OCI-LY1 (cell line): Measurements from ENCODE around the gene TGFBRAP1.

Source experiments
- H2AFZ ChIP-seq: fragments of 200-600 bp; sonication (generic), shearing (Covaris generic); 2 replicates; pipeline ENCODE4 v1.6.0; 2014; ENCODE audit warnings: antibody characterized with exemption, mild to moderate bottlenecking, low read length
- H3F3A ChIP-seq: fragments of 200-600 bp; sonication (generic), shearing (Covaris generic); 2 replicates; pipeline ENCODE4 v1.6.0; 2014; ENCODE audit warnings: mild to moderate bottlenecking, antibody characterized with exemption, low read length, moderate library complexity; ENCODE audit not compliant: insufficient read depth
- H3K27ac ChIP-seq: fragments of 200-600 bp; sonication (generic); 2 replicates; pipeline ENCODE4 v1.5.1; 2014; ENCODE audit warnings: low read length, mixed run types, mild to moderate bottlenecking, low read depth; ENCODE audit not compliant: poor library complexity, severe bottlenecking
- H3K27me3 ChIP-seq: fragments of 200-600 bp; sonication (generic); 2 replicates; pipeline ENCODE4 v1.6.0; 2014; ENCODE audit warnings: antibody characterized with exemption, mild to moderate bottlenecking, low read length, moderate library complexity; ENCODE audit not compliant: insufficient read depth
- H3K36me3 ChIP-seq: fragments of 200-600 bp; sonication (generic); 2 replicates; pipeline ENCODE4 v1.6.1; 2014; ENCODE audit warnings: mild to moderate bottlenecking, antibody characterized with exemption, low read length, moderate library complexity, mixed read lengths; ENCODE audit not compliant: insufficient read depth
- H3K4me1 ChIP-seq: fragments of 200-600 bp; sonication (generic); 2 replicates; pipeline ENCODE4 v1.5.1; 2014; ENCODE audit warnings: mild to moderate bottlenecking, low read length, moderate library complexity; ENCODE audit not compliant: insufficient read depth, severe bottlenecking
- H3K4me2 ChIP-seq: fragments of 200-600 bp; sonication (generic), shearing (Covaris generic); 2 replicates; pipeline ENCODE4 v1.6.1; 2014; ENCODE audit warnings: low read length
- H3K4me3 ChIP-seq: fragments of 200-600 bp; sonication (generic); 2 replicates; pipeline ENCODE4 v1.5.1; 2014; ENCODE audit warnings: low read length, low read depth, mild to moderate bottlenecking, mixed read lengths; ENCODE audit not compliant: poor library complexity, severe bottlenecking
- H3K79me2 ChIP-seq: fragments of 200-600 bp; shearing (Covaris generic); 2 replicates; pipeline ENCODE4 v1.6.1; 2016; ENCODE audit warnings: mixed run types, low read length, mixed read lengths; ENCODE audit not compliant: insufficient read depth
- H3K9ac ChIP-seq: fragments of 200-600 bp; sonication (generic), shearing (Covaris generic); 2 replicates; pipeline ENCODE4 v1.6.1; 2014; ENCODE audit warnings: mild to moderate bottlenecking, low read length, mixed read lengths
- H3K9me2 ChIP-seq: fragments of 200-600 bp; sonication (generic), shearing (Covaris generic); 2 replicates; pipeline ENCODE4 v1.6.1; 2014; ENCODE audit warnings: low read depth, mild to moderate bottlenecking, low read length, mixed read lengths
- H3K9me3 ChIP-seq: fragments of 200-600 bp; shearing (Covaris generic); 2 replicates; pipeline ENCODE4 v1.6.1; 2014; ENCODE audit warnings: low read length, mixed read lengths
- H4K20me1 ChIP-seq: fragments of 200-600 bp; sonication (generic), shearing (Covaris generic); 2 replicates; pipeline ENCODE4 v1.6.0; 2016; ENCODE audit warnings: mild to moderate bottlenecking, low read length; ENCODE audit not compliant: insufficient read depth
- CTCF ChIP-seq: fragments of 200-600 bp; sonication (generic), shearing (Covaris generic); IDR thresholded peaks from 2 replicates; pipeline ENCODE4 v1.5.1; 2017; ENCODE audit warnings: mild to moderate bottlenecking, antibody characterized with exemption, low read length, moderate library complexity, mixed read lengths
- EZH2 ChIP-seq: fragments of 200-600 bp; sonication (generic), shearing (Covaris generic); IDR thresholded peaks from 2 replicates; pipeline ENCODE4 v1.8.0; 2017; ENCODE audit warnings: borderline replicate concordance, mixed run types, mild to moderate bottlenecking, antibody characterized with exemption, low read length, moderate library complexity, mixed read lengths

The TGFBRAP1 gene

DNA sequence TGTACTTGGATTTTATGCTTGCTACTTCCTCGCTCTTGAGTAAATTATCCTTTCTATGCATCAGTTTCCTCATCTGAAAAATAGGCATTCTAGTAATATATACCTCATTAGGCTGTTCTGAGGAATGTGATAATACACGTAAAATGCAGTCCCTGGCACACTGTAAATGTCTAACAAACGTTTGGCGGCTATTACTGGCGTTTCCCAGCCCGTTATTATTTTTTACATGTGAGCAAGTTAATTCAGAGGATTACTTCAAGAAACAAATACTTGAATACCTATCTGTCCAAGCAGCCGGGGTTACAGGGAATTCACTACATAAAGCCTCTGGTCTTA lies 7.2 kb upstream of the TGFBRAP1 start:
- 0 out of 2 replicates have a peak, but pooled peaks cover 2% of the 10 kb centered on the region for H4K20me1 ChIP-seq
- no peak overlapping the region for H2AFZ ChIP-seq
- no peaks in the 10 kb centered on the region for H3K27me3 ChIP-seq
- H3K27ac ChIP-seq, result peak overlapping the region; percentile 62
- H3K9me2 ChIP-seq, result no peaks in the 10 kb centered on the region
- no peaks in the 10 kb centered on the region for H3K9me3 ChIP-seq
- peak overlapping the region; percentile 90 for H3K4me3 ChIP-seq
- H3F3A ChIP-seq, result no peaks in the 10 kb centered on the region
- peaks cover 23% of the 10 kb centered on the region for H3K4me1 ChIP-seq
- peaks cover 28% of the 10 kb centered on the region for H3K36me3 ChIP-seq
- H3K79me2 ChIP-seq, result peaks cover 27% of the 10 kb centered on the region
- no peak for TF ChIP-seq EZH2
- TF ChIP-seq CTCF, result no peak
- H3K9ac ChIP-seq, result peak overlapping the region; percentile 78
- H3K4me2 ChIP-seq, result peak overlapping the region; percentile 83

DNA sequence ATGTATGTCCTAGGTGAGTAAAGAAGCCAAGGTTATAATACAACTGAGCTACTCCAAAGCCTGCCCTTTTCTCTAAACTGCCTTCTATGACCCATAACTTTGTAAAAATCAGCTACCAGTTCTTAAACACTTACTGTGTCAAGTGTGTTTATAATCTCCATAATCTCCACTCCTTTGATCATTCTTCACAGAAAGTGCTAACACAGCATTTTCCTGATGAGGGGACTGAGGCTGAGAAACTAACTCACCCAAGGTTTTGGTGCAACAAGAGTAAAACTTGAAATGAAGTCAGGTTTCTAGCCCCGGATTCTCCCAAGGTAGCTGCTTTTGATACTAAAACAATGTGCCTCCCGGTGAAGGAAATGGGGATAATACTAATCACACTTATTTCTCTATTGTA lies 5.9 kb upstream of the TGFBRAP1 start:
- 0 out of 2 replicates have a peak, but pooled peaks cover 4% of the 10 kb centered on the region for H3F3A ChIP-seq
- peaks cover 15% of the 10 kb centered on the region for H3K36me3 ChIP-seq
- peaks cover 26% of the 10 kb centered on the region for H3K4me1 ChIP-seq
- H3K27me3 ChIP-seq, result no peaks in the 10 kb centered on the region
- no peaks in the 10 kb centered on the region for H3K9me2 ChIP-seq
- no peak overlapping the region for H3K4me3 ChIP-seq
- H3K27ac ChIP-seq, result no peak overlapping the region
- no peak overlapping the region for H2AFZ ChIP-seq
- TF ChIP-seq EZH2 (no peak), CTCF (no peak)
- peaks cover 27% of the 10 kb centered on the region for H3K79me2 ChIP-seq
- H3K9me3 ChIP-seq, result no peaks in the 10 kb centered on the region
- no peak overlapping the region for H3K9ac ChIP-seq
- H4K20me1 ChIP-seq, result 0 out of 2 replicates have a peak, but pooled peaks cover 2% of the 10 kb centered on the region
- H3K4me2 ChIP-seq, result no peak overlapping the region

GRCh38 chr2:105334211-105334610 lies 4.7 kb upstream of the TGFBRAP1 start:
- Histone ChIP-seq H3K79me2 (peaks cover 25% of the 10 kb centered on the region), H3K4me3 (no peak overlapping the region), H3K9me2 (no peaks in the 10 kb centered on the region), H3K9ac (no peak overlapping the region), H2AFZ (no peak overlapping the region), H3K27ac (no peak overlapping the region), H3K36me3 (peaks cover 8% of the 10 kb centered on the region), H4K20me1 (0 out of 2 replicates have a peak, but pooled peaks cover 2% of the 10 kb centered on the region), H3K27me3 (no peaks in the 10 kb centered on the region), H3F3A (0 out of 2 replicates have a peak, but pooled peaks cover 4% of the 10 kb centered on the region), H3K9me3 (no peaks in the 10 kb centered on the region), H3K4me1 (peaks cover 32% of the 10 kb centered on the region), H3K4me2 (no peak overlapping the region)
- TF ChIP-seq EZH2, result no peak
- no peak for TF ChIP-seq CTCF
